Thyroid gland (tissue), 4 donors: ENCODE results near the gene IL7R.

ENCODE experiments used
- CTCF ChIP-seq, 6 experiments: fragments of 200-600 bp in 3 of 6; fragments of 450-650 bp in 3 of 6; sonication (generic) in 3 of 6; IDR thresholded peaks; one replicate each; pipeline ENCODE4 v1.5.1; 2016 to 2019; ENCODE audit warnings: antibody characterized with exemption in 6 of 6, mild to moderate bottlenecking in 2 of 6, inconsistent platforms in 1 of 6, moderate library complexity in 1 of 6
- POLR2A ChIP-seq, 2 donors: fragments of 450-650 bp; IDR thresholded peaks; one replicate each; pipeline ENCODE4 v1.6.1; 2017; ENCODE audit warnings: antibody characterized with exemption in 2 of 2, mild to moderate bottlenecking in 2 of 2, moderate library complexity in 1 of 2

- TF ChIP-seq POLR2A (IDR thresholded peaks at IDR 0.05) (peak in 1 of 2 donors; percentile 14), CTCF (IDR thresholded peaks at IDR 0.05) (no peak)
Observed at GRCh38 chr5:35856765-35857351, at the start of gene IL7R.
